Cardiac muscle cell (in vitro differentiated cells and primary cell): ENCODE measurements around the gene NCAN. TPM values are rescaled to one million over a fixed set of nuclear protein-coding genes. Genes with fewer than 3 reads are reported as not detected.

Source experiments
- DNase-seq, 2 donors: peaks; one replicate each; pipeline versions ENCODE4 v3.0.0 to v3.0.0-alpha.2; 2010 to 2017; ENCODE audit warnings: low read depth in 1 of 2, low spot score in 1 of 2
- H3K27ac ChIP-seq: fragments of 200-600 bp; sonication (generic); 2 replicates; pipeline ENCODE4 v1.5.1; 2016
- H3K27me3 ChIP-seq: fragments of 200-600 bp; sonication (generic); 2 replicates; pipeline ENCODE4 v1.6.0; 2016; ENCODE audit warnings: control low read depth
- H3K36me3 ChIP-seq: fragments of 200-600 bp; sonication (generic); 2 replicates; pipeline ENCODE4 v1.5.1; 2016; ENCODE audit warnings: control low read depth
- H3K4me1 ChIP-seq: fragments of 200-600 bp; sonication (generic); 2 replicates; pipeline ENCODE4 v1.8.1; 2017; ENCODE audit warnings: low read depth, mild to moderate bottlenecking, mixed run types
- H3K4me3 ChIP-seq: fragments of 200-600 bp; sonication (generic); 2 replicates; pipeline ENCODE4 v1.5.1; 2016; ENCODE audit warnings: mild to moderate bottlenecking
- H3K9me3 ChIP-seq: fragments of 200-600 bp; sonication (generic); 2 replicates; pipeline ENCODE4 v1.5.1; 2017; ENCODE audit warnings: low read depth, mild to moderate bottlenecking, control low read depth
- CTCF ChIP-seq: IDR thresholded peaks from 2 replicates; pipeline ENCODE4 v1.5.1; 2012; ENCODE audit warnings: low read depth, mild to moderate bottlenecking, low read length
- polyA plus RNA-seq: library from polyadenylated mRNA; unstranded; fragments of >200 nt; fragmentation: Nextera tagmentation; extraction: Ambion mirVana; gene quantifications from 2 replicates; pipeline ENCODE4 v1.2.1, GENCODE V29; 2016
- total RNA-seq: library from RNA; depleted of rRNA; stranded (reverse); fragments of >200 nt; gene quantifications from 2 replicates; pipeline ENCODE4 v1.2.3, GENCODE V29; 2016

Gene NCAN
- total and polyA plus RNA-seq, 2 experiments from 2014 or later: 0.36 TPM; not detected in 1

GRCh38 chr19:19203012-19203856, 8.5 kb upstream of the NCAN start, which contains the start of gene NR2C2AP:
Gene NR2C2AP, minus strand, starts transcription at chr19:19203414. Its CDS starts 354 bp downstream, at chr19:19203060.
- peak; percentile 89 to 95 for DNase-seq
- H3K27ac ChIP-seq: no peak within 1 kb of the TSS
- peaks cover 5% of the 10 kb centered on the region for H3K4me1 ChIP-seq
- no peak for TF ChIP-seq CTCF
- peaks cover 4% of the 10 kb centered on the region for H3K36me3 ChIP-seq
- H3K27me3 ChIP-seq: no peaks in the 10 kb centered on the region
- H3K4me3 ChIP-seq: peak within 1 kb of the TSS; percentile 44
- no peaks in the 10 kb centered on the region for H3K9me3 ChIP-seq

DNA sequence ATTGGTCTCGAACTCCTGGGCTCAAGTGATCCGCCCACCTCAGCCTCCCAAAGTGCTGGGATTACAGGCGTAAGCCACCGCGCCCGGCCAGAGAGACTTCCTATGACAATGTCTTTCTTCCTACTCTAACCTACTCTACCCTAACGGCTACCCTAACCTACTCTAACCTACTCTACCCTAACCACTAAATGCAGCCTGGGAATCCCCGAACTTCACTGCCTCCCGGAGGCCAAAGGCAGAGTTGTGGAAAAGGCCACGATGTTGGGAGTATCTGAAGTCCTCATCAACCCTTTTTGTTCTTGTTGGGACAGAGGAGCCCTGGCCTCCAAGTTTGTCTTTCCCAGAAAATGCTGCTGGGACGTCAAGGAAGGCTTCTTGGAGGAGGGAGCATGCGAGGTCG, 7.6 kb upstream of the NCAN start:
- no peak for TF ChIP-seq CTCF
- H3K27ac ChIP-seq: no peak overlapping the region
- H3K4me3 ChIP-seq: no peak overlapping the region
- DNase-seq: no peak
- H3K27me3 ChIP-seq: peaks cover under 1% of the 10 kb centered on the region
- H3K4me1 ChIP-seq: peaks cover 8% of the 10 kb centered on the region
- no peaks in the 10 kb centered on the region for H3K9me3 ChIP-seq
- H3K36me3 ChIP-seq: peaks cover 2% of the 10 kb centered on the region

GRCh38 chr19:19205416-19206410, 6.0 kb upstream of the NCAN start:
- H3K36me3 ChIP-seq: no peaks in the 10 kb centered on the region
- DNase-seq: no peak
- no peaks in the 10 kb centered on the region for H3K9me3 ChIP-seq
- TF ChIP-seq CTCF: no peak
- H3K27ac ChIP-seq: no peak overlapping the region
- H3K4me3 ChIP-seq: no peak overlapping the region
- peaks cover 8% of the 10 kb centered on the region for H3K4me1 ChIP-seq
- H3K27me3 ChIP-seq: peaks cover 13% of the 10 kb centered on the region

- no peak for DNase-seq
These were observed 4.8 kb upstream of the NCAN start for GRCh38 chr19:19206938-19207337.

More at GRCh38 chr19:19206938-19207337, 4.8 kb upstream of the NCAN start:
- Histone ChIP-seq H3K4me3 (no peak overlapping the region), H3K9me3 (no peaks in the 10 kb centered on the region), H3K27me3 (peaks cover 26% of the 10 kb centered on the region), H3K4me1 (peaks cover 8% of the 10 kb centered on the region), H3K27ac (no peak overlapping the region), H3K36me3 (no peaks in the 10 kb centered on the region)
- no peak for TF ChIP-seq CTCF
